ENCODE results near the gene MILR1. TPM values are rescaled to one million over a fixed set of nuclear protein-coding genes. Genes with fewer than 3 reads are reported as not detected.
"Not testable (repeated sequence)": the region's sequence is repeated elsewhere in the genome, so short reads cannot be mapped to it uniquely, and the experiment has no call there.

Gene MILR1
- total RNA-seq, 4 donors from 2014 or later: 3.1 to 27.0 (median 6.4) TPM

GRCh38 chr17:64426596-64426995 is 22.3 kb upstream of the MILR1 start:
- no peaks in the 10 kb centered on the region for H3K27me3 ChIP-seq
- DNase-seq (ENCODE audit: low spot score in 2 of 2): no peak
- TF ChIP-seq, protein P1, sequence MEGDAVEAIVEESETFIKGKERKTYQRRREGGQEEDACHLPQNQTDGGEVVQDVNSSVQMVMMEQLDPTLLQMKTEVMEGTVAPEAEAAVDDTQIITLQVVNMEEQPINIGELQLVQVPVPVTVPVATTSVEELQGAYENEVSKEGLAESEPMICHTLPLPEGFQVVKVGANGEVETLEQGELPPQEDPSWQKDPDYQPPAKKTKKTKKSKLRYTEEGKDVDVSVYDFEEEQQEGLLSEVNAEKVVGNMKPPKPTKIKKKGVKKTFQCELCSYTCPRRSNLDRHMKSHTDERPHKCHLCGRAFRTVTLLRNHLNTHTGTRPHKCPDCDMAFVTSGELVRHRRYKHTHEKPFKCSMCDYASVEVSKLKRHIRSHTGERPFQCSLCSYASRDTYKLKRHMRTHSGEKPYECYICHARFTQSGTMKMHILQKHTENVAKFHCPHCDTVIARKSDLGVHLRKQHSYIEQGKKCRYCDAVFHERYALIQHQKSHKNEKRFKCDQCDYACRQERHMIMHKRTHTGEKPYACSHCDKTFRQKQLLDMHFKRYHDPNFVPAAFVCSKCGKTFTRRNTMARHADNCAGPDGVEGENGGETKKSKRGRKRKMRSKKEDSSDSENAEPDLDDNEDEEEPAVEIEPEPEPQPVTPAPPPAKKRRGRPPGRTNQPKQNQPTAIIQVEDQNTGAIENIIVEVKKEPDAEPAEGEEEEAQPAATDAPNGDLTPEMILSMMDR (IDR thresholded peaks at IDR 0.05): no peak
- no peak for TF ChIP-seq EP300 (IDR thresholded peaks at IDR 0.05)
- no peak for TF ChIP-seq POLR2A (IDR thresholded peaks at IDR 0.05)

GRCh38 chr17:64428406-64428805 is 20.5 kb upstream of the MILR1 start:
- peaks cover 0 to 5% (median 0%) of the 10 kb centered on the region in 4 donors for H3K4me1 ChIP-seq
- TF ChIP-seq POLR2A (IDR thresholded peaks at IDR 0.05): no peak
- no peaks in the 10 kb centered on the region for H3K27me3 ChIP-seq
- H3K36me3 ChIP-seq: no peaks in the 10 kb centered on the region
- H3K27ac ChIP-seq: no peak overlapping the region
- no peak overlapping the region for H3K4me3 ChIP-seq
- H3K9me3 ChIP-seq: no peaks in the 10 kb centered on the region
- no peak for DNase-seq (ENCODE audit: low spot score in 2 of 2)
- 78 to 81% methylated on average over 1 of the region's 1 CpG for WGBS, 2 donors

More at GRCh38 chr17:64426596-64426995, 22.3 kb upstream of the MILR1 start:
- Histone ChIP-seq H3K27ac (no peak overlapping the region), H3K36me3 (no peaks in the 10 kb centered on the region), H3K4me3 (no peak overlapping the region), H3K4me1 (peaks cover 0 to 5% (median 0%) of the 10 kb centered on the region in 4 donors), H3K9me3 (no peaks in the 10 kb centered on the region)

DNA sequence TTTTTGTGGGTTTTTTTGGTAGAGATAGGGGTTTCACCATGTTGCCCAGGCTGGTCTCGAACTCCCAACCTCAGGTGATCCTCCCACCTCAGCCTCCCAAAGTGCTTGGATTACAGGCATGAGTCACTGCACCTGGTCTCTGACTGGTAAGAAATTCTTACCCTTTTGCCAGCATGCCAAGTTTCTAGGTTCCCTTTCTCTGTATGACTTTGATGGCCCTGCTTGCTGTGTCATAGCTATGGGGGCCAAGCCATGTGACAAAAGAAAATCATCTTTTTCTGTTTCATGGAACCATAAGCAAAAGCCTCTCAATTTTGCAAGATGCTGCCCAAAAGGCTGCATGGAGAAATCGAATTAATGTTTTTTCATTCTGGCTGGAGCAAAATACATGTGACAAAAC is 18.9 kb upstream of the MILR1 start:
- not testable (repeated sequence) for H3K4me3 ChIP-seq; DNase-seq (ENCODE audit: low spot score in 2 of 2); H3K9me3 ChIP-seq; H3K4me1 ChIP-seq; H3K27ac ChIP-seq; H3K36me3 ChIP-seq; H3K27me3 ChIP-seq
- WGBS, 2 donors: 79 to 97% methylated on average over 2 of the region's 2 CpGs

DNA sequence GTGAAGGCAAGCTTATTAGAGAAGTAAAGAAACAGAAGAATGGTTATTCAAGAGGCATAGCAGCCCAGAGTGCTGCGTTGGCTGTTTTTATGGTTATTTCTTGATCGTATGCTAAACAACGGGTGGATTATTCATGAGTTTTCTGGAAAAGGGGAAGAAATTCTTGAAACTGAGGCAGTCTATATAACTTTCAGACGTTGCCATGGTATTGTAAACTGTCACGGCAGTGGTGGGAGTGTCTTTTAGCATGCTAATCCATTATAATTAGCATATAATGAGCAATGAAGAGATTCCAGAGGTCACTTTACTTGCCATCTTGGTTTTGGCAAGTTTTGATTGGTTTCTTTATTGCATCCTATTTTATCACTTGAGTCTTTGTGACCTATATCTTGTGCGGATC is 17.4 kb upstream of the MILR1 start:
- Histone ChIP-seq H3K36me3 (no peaks in the 10 kb centered on the region), H3K27me3 (no peaks in the 10 kb centered on the region), H3K4me3 (no peak overlapping the region), H3K4me1 (no peaks in the 10 kb centered on the region), H3K27ac (no peak overlapping the region), H3K9me3 (no peaks in the 10 kb centered on the region)
- TF ChIP-seq EP300 (IDR thresholded peaks at IDR 0.05) (no peak), POLR2A (IDR thresholded peaks at IDR 0.05) (no peak)
- TF ChIP-seq, protein P1 (IDR thresholded peaks at IDR 0.05): no peak
- 57 to 61% methylated on average over 6 of the region's 6 CpGs for WGBS, 2 donors
- no peak for DNase-seq (ENCODE audit: low spot score in 2 of 2)

GRCh38 chr17:64437944-64438525 is 10.9 kb upstream of the MILR1 start:
- 88 to 89% methylated on average over 4 to 5 of the region's 5 CpGs for WGBS, 2 donors
- Histone ChIP-seq H3K27ac (no peak overlapping the region), H3K9me3 (peaks cover 0 to 19% (median 2%) of the 10 kb centered on the region in 4 donors), H3K27me3 (no peaks in the 10 kb centered on the region), H3K36me3 (peaks cover 0 to 7% (median 0%) of the 10 kb centered on the region in 3 donors), H3K4me3 (no peak overlapping the region), H3K4me1 (peaks cover 0 to 9% (median 0%) of the 10 kb centered on the region in 4 donors)
- no peak for DNase-seq (ENCODE audit: low spot score in 2 of 2)
- no peak for TF ChIP-seq EP300 (IDR thresholded peaks at IDR 0.05)
- TF ChIP-seq, protein P1 (IDR thresholded peaks at IDR 0.05): no peak
- TF ChIP-seq POLR2A (IDR thresholded peaks at IDR 0.05): no peak

GRCh38 chr17:64439521-64439920 is 9.4 kb upstream of the MILR1 start:
- WGBS, 2 donors: 92 to 100% methylated on average over 1 of the region's 1 CpG
- not testable (repeated sequence) for H3K4me3 ChIP-seq; DNase-seq (ENCODE audit: low spot score in 2 of 2); H3K27ac ChIP-seq; H3K36me3 ChIP-seq; H3K27me3 ChIP-seq
- Histone ChIP-seq H3K4me1 (peaks cover 0 to 13% (median 0%) of the 10 kb centered on the region in 4 donors), H3K9me3 (peaks cover 0 to 19% (median 2%) of the 10 kb centered on the region in 4 donors)

DNA sequence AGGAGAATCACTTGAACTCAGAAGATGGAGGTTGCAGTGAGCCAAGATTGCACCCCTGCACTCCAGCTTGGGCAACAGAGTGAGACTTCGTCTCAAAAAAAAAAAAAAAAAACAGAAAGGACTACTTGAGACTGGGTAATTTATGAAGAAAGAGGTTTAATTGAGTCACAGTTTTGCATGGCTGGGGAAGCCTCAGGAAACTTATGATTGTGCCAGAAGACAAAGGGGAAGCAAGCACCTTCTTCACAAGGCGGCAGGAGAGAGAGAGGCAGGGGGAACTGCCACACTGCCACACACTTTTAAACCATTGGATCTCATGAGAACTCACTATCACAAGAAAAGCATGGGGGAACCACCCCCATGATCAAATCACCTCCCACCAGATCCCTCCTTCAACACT is 9.0 kb upstream of the MILR1 start:
- Histone ChIP-seq H3K27me3 (no peaks in the 10 kb centered on the region), H3K4me1 (peaks cover 0 to 13% (median 0%) of the 10 kb centered on the region in 4 donors), H3K27ac (no peak overlapping the region), H3K4me3 (no peak overlapping the region), H3K36me3 (peaks cover 0 to 7% (median 0%) of the 10 kb centered on the region in 3 donors), H3K9me3 (peaks cover 0 to 19% (median 2%) of the 10 kb centered on the region in 4 donors)
- no peak for DNase-seq (ENCODE audit: low spot score in 2 of 2)
- TF ChIP-seq EP300 (IDR thresholded peaks at IDR 0.05) (no peak), POLR2A (IDR thresholded peaks at IDR 0.05) (no peak)
- TF ChIP-seq, protein P1 (IDR thresholded peaks at IDR 0.05): no peak
- 81 to 92% methylated on average over 2 of the region's 2 CpGs for WGBS, 2 donors
